ENCODE measurements around the gene HYLS1. TPM values are rescaled to one million over a fixed set of nuclear protein-coding genes. Genes with fewer than 3 reads are reported as not detected.

HYLS1 gene
- total RNA-seq, 1 experiment from 2014 or later: 8.6 TPM

DNA sequence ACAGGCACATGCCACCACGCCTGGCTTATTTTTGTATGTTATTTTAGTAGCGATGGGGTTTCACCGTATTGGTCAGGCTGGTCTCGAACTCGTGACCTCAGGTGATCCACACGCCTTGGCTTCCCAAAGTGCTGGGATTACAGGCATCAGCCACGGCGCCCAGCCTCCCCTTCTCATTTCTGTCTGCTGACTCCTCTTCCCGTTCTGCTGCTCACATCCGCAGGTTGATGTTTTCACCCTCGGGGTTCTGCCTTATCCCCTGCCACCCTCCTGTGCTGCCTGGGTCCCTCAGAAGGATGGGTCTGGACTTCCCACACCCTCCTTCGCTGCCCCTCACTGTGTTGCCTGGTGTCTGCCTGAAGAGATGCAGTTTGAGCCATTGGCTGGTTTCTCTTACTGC is 39.2 kb downstream of the HYLS1 start:
- Histone ChIP-seq H4K91ac (ENCODE audit: insufficient read length, low read depth, low read length) (no peak overlapping the region), H3K14ac (ENCODE audit: insufficient read depth, low read length) (no peak overlapping the region), H4K5ac (ENCODE audit: insufficient read length, low read depth, low read length) (no peak overlapping the region), H3K79me1 (ENCODE audit: insufficient read depth, low read depth, low read length, poor library complexity, severe bottlenecking) (no peaks in the 10 kb centered on the region), H2BK120ac (ENCODE audit: low read depth, low read length, poor library complexity, severe bottlenecking) (no peak overlapping the region), H3T11ph (ENCODE audit: low read length) (no peak overlapping the region), H3K56ac (ENCODE audit: insufficient read length, low read depth, low read length) (no peak overlapping the region), H3K4me2 (ENCODE audit: insufficient read depth, insufficient read length, low read length) (no peak overlapping the region), H2AK5ac (ENCODE audit: insufficient read length, low read length) (no peak overlapping the region), H3K27ac (ENCODE audit: insufficient read length, low read depth, low read length) (no peak overlapping the region), H3K27me3 (ENCODE audit: insufficient read depth, low read length) (no peaks in the 10 kb centered on the region), H2BK15ac (ENCODE audit: low read depth, low read length) (no peak overlapping the region), H3K79me2 (ENCODE audit: insufficient read depth, low read length) (no peaks in the 10 kb centered on the region), H2BK20ac (ENCODE audit: low read depth, low read length, poor library complexity, severe bottlenecking) (no peak overlapping the region), H2BK5ac (ENCODE audit: insufficient read length, low read length) (no peak overlapping the region), H3K4me1 (ENCODE audit: insufficient read depth, low read length) (0 out of 2 replicates have a peak, but pooled peaks cover 2% of the 10 kb centered on the region), H2AFZ (ENCODE audit: low read length) (no peak overlapping the region), H3K4ac (ENCODE audit: low read depth, low read length) (no peak overlapping the region), H3K18ac (ENCODE audit: insufficient read length, low read depth, low read length) (no peak overlapping the region), H3K23me2 (ENCODE audit: insufficient read length, low read depth, low read length, poor library complexity, severe bottlenecking) (no peaks in the 10 kb centered on the region), H3K9me3 (ENCODE audit: control insufficient read depth, low read depth, low read length) (no peaks in the 10 kb centered on the region), H3K23ac (ENCODE audit: insufficient read length, low read depth, low read length) (no peak overlapping the region), H4K8ac (replicated peaks; ENCODE audit: insufficient read length, low read depth, low read length) (no peak overlapping the region), H2BK12ac (ENCODE audit: insufficient read length, low read depth, low read length) (no peak overlapping the region), H4K20me1 (ENCODE audit: control insufficient read depth, insufficient read depth, insufficient read length) (no peaks in the 10 kb centered on the region), H3K9ac (ENCODE audit: extremely low read depth, insufficient read length, low read length) (no peak overlapping the region)
- Mint-ChIP-seq H3K4me1 (peaks cover 20 to 27% of the 10 kb centered on the region in 2 experiments), H3K9me3 (no peaks in the 10 kb centered on the region; a peak in 1 of 5 replicates), H3K36me3 (ENCODE audit: insufficient read depth in 1 of 3, low read depth in 3 of 3) (no peaks in the 10 kb centered on the region), H3K27ac (0 out of 7 replicates have a peak overlapping the region, but pooled peaks of 1 of the 3 experiments have one; percentile 23), H3K27me3 (ENCODE audit: low read depth) (peaks cover 3% of the 10 kb centered on the region), H3K4me3 (no peak overlapping the region)
- no peak for DNase-seq
- TF ChIP-seq, protein P1, sequence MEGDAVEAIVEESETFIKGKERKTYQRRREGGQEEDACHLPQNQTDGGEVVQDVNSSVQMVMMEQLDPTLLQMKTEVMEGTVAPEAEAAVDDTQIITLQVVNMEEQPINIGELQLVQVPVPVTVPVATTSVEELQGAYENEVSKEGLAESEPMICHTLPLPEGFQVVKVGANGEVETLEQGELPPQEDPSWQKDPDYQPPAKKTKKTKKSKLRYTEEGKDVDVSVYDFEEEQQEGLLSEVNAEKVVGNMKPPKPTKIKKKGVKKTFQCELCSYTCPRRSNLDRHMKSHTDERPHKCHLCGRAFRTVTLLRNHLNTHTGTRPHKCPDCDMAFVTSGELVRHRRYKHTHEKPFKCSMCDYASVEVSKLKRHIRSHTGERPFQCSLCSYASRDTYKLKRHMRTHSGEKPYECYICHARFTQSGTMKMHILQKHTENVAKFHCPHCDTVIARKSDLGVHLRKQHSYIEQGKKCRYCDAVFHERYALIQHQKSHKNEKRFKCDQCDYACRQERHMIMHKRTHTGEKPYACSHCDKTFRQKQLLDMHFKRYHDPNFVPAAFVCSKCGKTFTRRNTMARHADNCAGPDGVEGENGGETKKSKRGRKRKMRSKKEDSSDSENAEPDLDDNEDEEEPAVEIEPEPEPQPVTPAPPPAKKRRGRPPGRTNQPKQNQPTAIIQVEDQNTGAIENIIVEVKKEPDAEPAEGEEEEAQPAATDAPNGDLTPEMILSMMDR (conservative IDR thresholded peaks at IDR 0.05): no peak
- WGBS (ENCODE audit: extremely low coverage, insufficient read length, low lambda C conversion rate): no CpG with 5 or more reads among the region's 12 CpGs

All from H9 (cell line).